Measurements from ENCODE around the gene CISD1. TPM values are rescaled to one million over a fixed set of nuclear protein-coding genes. Genes with fewer than 3 reads are reported as not detected.

Gene CISD1
- total RNA-seq, 1 experiment from 2014 or later = 75.3 TPM

DNA sequence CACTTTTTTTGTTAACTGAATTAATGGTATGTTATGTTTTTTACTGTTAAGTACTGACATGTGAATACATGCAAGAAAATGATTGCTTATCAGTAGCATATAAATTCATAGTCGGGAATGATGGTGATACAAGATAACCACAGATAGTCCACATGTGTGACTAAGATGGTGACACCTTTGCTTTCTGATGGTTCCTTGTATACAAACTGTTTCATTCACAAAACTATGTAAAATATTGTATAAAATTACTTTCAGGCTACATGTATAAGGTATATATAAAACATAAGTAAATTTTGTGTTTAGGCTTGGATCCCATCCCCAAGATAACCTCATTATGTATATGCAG lies 10.0 kb downstream of the CISD1 start:
- Histone ChIP-seq H3K36me3 (ENCODE audit: low read depth) (peaks cover 25% of the 10 kb centered on the region; the same call in 1 of the 2 replicates), H3K27ac (no peak overlapping the region), H4K20me1 (ENCODE audit: insufficient read depth) (no peaks in the 10 kb centered on the region; the same call in 1 of the 2 replicates), H3K79me2 (ENCODE audit: low read depth) (peaks cover 14% of the 10 kb centered on the region), H3K4me3 (no peak overlapping the region), H3K9me3 (ENCODE audit: insufficient read depth, low read depth) (no peaks in the 10 kb centered on the region), H3F3A (ENCODE audit: insufficient read depth, low read depth) (peaks cover 9% of the 10 kb centered on the region; the same call in 1 of the 2 replicates), H3K27me3 (ENCODE audit: insufficient read depth, low read depth) (no peaks in the 10 kb centered on the region), H3K4me1 (replicated peaks; ENCODE audit: insufficient read depth) (peaks cover 27% of the 10 kb centered on the region), H3K9me2 (ENCODE audit: insufficient read depth) (no peaks in the 10 kb centered on the region), H3K4me2 (no peak overlapping the region), H2AFZ (no peak overlapping the region)
- intact Hi-C loops (cut with micrococcal nuclease; ENCODE audit: unreplicated experiment) = no loop called here
- ChIA-PET CTCF (no interaction called here), POLR2A (ENCODE audit: unreplicated experiment) (no interaction called here)
- TF ChIP-seq, protein P1, sequence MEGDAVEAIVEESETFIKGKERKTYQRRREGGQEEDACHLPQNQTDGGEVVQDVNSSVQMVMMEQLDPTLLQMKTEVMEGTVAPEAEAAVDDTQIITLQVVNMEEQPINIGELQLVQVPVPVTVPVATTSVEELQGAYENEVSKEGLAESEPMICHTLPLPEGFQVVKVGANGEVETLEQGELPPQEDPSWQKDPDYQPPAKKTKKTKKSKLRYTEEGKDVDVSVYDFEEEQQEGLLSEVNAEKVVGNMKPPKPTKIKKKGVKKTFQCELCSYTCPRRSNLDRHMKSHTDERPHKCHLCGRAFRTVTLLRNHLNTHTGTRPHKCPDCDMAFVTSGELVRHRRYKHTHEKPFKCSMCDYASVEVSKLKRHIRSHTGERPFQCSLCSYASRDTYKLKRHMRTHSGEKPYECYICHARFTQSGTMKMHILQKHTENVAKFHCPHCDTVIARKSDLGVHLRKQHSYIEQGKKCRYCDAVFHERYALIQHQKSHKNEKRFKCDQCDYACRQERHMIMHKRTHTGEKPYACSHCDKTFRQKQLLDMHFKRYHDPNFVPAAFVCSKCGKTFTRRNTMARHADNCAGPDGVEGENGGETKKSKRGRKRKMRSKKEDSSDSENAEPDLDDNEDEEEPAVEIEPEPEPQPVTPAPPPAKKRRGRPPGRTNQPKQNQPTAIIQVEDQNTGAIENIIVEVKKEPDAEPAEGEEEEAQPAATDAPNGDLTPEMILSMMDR (conservative IDR thresholded peaks at IDR 0.05) = no peak
- no peak for TF ChIP-seq EZH2 (IDR thresholded peaks at IDR 0.05; ENCODE audit: low read depth)
- DNase-seq = no peak
- no TSS peak for BruUV-seq (replicated peaks)

DNA sequence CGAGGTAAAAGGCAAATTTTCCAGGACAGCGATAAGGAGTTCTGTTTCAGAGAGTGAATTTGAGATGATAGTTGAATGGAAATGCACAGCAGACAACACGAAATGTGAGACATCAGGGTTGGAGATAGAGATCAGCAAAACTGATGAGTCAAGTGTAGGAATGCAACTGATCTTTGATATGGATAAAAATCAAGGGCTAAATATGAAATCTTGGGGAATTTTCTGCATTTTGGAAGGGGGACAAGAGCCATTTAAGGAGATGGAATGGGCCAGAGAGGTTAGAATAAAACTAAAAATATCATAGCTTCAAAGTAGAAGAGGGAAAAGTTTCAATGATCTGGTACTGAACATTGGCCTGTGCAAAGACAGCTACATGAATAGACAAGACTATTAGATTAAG lies 11.5 kb downstream of the CISD1 start:
- Histone ChIP-seq H3K9me2 (ENCODE audit: insufficient read depth) (no peaks in the 10 kb centered on the region), H3K27ac (peak overlapping the region; percentile 53), H2AFZ (no peak overlapping the region), H4K20me1 (ENCODE audit: insufficient read depth) (no peaks in the 10 kb centered on the region), H3K4me2 (peak overlapping the region; percentile 27), H3F3A (ENCODE audit: insufficient read depth, low read depth) (peaks cover 9% of the 10 kb centered on the region; the same call in 1 of the 2 replicates), H3K4me1 (replicated peaks; ENCODE audit: insufficient read depth) (peaks cover 27% of the 10 kb centered on the region), H3K4me3 (no peak overlapping the region), H3K9me3 (ENCODE audit: insufficient read depth, low read depth) (no peaks in the 10 kb centered on the region), H3K36me3 (ENCODE audit: low read depth) (peaks cover 25% of the 10 kb centered on the region; the same call in 1 of the 2 replicates), H3K79me2 (ENCODE audit: low read depth) (peaks cover 5% of the 10 kb centered on the region; the same call in 1 of the 2 replicates), H3K27me3 (ENCODE audit: insufficient read depth, low read depth) (no peaks in the 10 kb centered on the region)
- DNase-seq = peak in 1 of 2 experiments; percentile 55
- CTCF ChIA-PET = interaction anchor here (0.7 kb wide), 1 partner anchor 468 kb away, joined by 3 read pairs; no protein-coding TSS in a partner anchor
- BruUV-seq (replicated peaks) = no TSS peak
- POLR2A ChIA-PET (ENCODE audit: unreplicated experiment) = interaction anchor here (1.0 kb wide), 1 partner anchor 12 kb away, joined by 3 read pairs; the partner anchor contains the start of gene CISD1
- TF ChIP-seq EZH2 (IDR thresholded peaks at IDR 0.05; ENCODE audit: low read depth) = no peak
- TF ChIP-seq, protein P1 (conservative IDR thresholded peaks at IDR 0.05) = no peak
- intact Hi-C loops (cut with micrococcal nuclease; ENCODE audit: unreplicated experiment) = loop anchor here (1.0 to 2.0 kb wide), 2 partner anchors 11 to 64 kb away; partner anchors contain the start of gene CISD1

DNA sequence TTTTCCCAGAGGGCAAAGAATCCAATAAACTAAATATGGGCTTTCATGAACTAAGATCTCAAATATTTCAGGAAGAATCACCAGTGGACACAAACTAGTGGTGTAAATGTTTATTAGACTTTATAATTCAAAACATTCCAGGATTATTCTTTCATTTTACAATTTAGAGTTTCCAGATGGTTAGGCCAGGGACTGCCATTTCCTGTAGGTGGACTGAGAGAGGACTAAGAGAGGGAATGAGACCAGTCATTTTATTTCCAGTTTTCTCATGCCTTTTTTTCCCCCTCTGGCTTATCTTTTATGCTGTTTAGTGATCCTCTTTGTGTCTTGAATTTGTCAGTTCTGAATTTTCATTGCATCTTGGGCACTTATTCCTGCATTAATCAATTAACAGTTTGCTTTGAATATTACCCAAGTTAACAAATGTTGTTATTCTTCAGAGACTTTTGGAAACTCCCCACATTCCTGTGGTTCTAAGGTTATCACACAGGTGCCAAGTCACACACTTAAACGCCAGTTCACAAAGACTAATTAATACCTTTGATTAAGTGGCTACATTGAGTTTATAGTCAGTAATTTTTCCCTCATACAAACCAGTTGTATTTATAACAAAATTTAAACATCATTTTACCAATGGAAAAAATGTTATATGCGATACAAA lies 12.3 kb downstream of the CISD1 start:
- CTCF ChIA-PET = no interaction called here
- TF ChIP-seq, protein P1 (conservative IDR thresholded peaks at IDR 0.05) = no peak
- TF ChIP-seq EZH2 (IDR thresholded peaks at IDR 0.05; ENCODE audit: low read depth) = no peak
- H3K4me1 ChIP-seq (replicated peaks; ENCODE audit: insufficient read depth) = peaks cover 27% of the 10 kb centered on the region

More for the DNA sequence above, 12.3 kb downstream of the CISD1 start:
- Histone ChIP-seq H3F3A (ENCODE audit: insufficient read depth, low read depth) (peaks cover 9% of the 10 kb centered on the region; the same call in 1 of the 2 replicates), H3K4me2 (peak overlapping the region; percentile 27; the same call in 1 of the 2 replicates), H4K20me1 (ENCODE audit: insufficient read depth) (no peaks in the 10 kb centered on the region), H3K27me3 (ENCODE audit: insufficient read depth, low read depth) (no peaks in the 10 kb centered on the region), H3K9me2 (ENCODE audit: insufficient read depth) (no peaks in the 10 kb centered on the region), H2AFZ (no peak overlapping the region), H3K36me3 (ENCODE audit: low read depth) (peaks cover 25% of the 10 kb centered on the region; the same call in 1 of the 2 replicates), H3K4me3 (no peak overlapping the region), H3K9me3 (ENCODE audit: insufficient read depth, low read depth) (no peaks in the 10 kb centered on the region), H3K79me2 (ENCODE audit: low read depth) (no peaks in the 10 kb centered on the region), H3K27ac (peak overlapping the region; percentile 53)
- intact Hi-C loops (cut with micrococcal nuclease; ENCODE audit: unreplicated experiment) = loop anchor here (2.0 kb wide), 1 partner anchor 64 kb away; no protein-coding TSS in a partner anchor
- BruUV-seq (replicated peaks) = no TSS peak
- peak in 1 of 2 experiments; percentile 49 for DNase-seq
- POLR2A ChIA-PET (ENCODE audit: unreplicated experiment) = interaction anchor here (1.0 kb wide), 1 partner anchor 13 kb away, joined by 3 read pairs; the partner anchor contains the start of gene CISD1
